Activated T-cell treated with anti-CD3 and anti-CD28 coated beads, Interleukin-2, amount 50 U/mL, for 1 hour (primary cell): ENCODE results near the gene RGS7.
"Not testable (repeated sequence)": the region's sequence is repeated elsewhere in the genome, so short reads cannot be mapped to it uniquely, and the experiment has no call there.

ENCODE experiments used
- DNase-seq: peaks from one replicate; pipeline ENCODE4 v3.0.0-alpha.2; 2020

Gene RGS7

GRCh38 chr1:241130881-241131280 lies 226.1 kb downstream of the RGS7 start:
- DNase-seq: no peak

GRCh38 chr1:241129207-241129960 lies 227.6 kb downstream of the RGS7 start:
- DNase-seq: no peak

GRCh38 chr1:241125286-241125685 lies 231.7 kb downstream of the RGS7 start:
- no peak for DNase-seq

GRCh38 chr1:241118049-241118448 lies 239.0 kb downstream of the RGS7 start:
- DNase-seq: no peak

GRCh38 chr1:241115784-241116183 lies 241.2 kb downstream of the RGS7 start:
- DNase-seq: no peak

GRCh38 chr1:241114699-241115233 lies 242.2 kb downstream of the RGS7 start:
- DNase-seq: no peak

GRCh38 chr1:241113557-241113956 lies 243.4 kb downstream of the RGS7 start:
- DNase-seq: no peak

GRCh38 chr1:241109039-241109438 lies 248.0 kb downstream of the RGS7 start:
- no peak for DNase-seq

- DNase-seq: no peak
Measured at GRCh38 chr1:241105147-241105546, 251.9 kb downstream of the RGS7 start.

GRCh38 chr1:241102664-241103063 lies 254.3 kb downstream of the RGS7 start:
- DNase-seq: no peak

- no peak for DNase-seq
Measured at GRCh38 chr1:241101622-241102021, 255.4 kb downstream of the RGS7 start.

GRCh38 chr1:241097479-241097878 lies 259.5 kb downstream of the RGS7 start:
- DNase-seq: no peak

GRCh38 chr1:241096982-241097381 lies 260.0 kb downstream of the RGS7 start:
- no peak for DNase-seq

- DNase-seq: no peak
Measured at GRCh38 chr1:241095847-241096246, 261.2 kb downstream of the RGS7 start.

- no peak for DNase-seq
Measured at GRCh38 chr1:241090798-241091197, 266.2 kb downstream of the RGS7 start.

GRCh38 chr1:241089066-241089465 lies 267.9 kb downstream of the RGS7 start:
- DNase-seq: not testable (repeated sequence)

- DNase-seq: not testable (repeated sequence)
Measured at GRCh38 chr1:241088075-241088474, 268.9 kb downstream of the RGS7 start.

GRCh38 chr1:241086686-241087085 lies 270.3 kb downstream of the RGS7 start:
- DNase-seq: no peak

GRCh38 chr1:241083285-241083684 lies 273.7 kb downstream of the RGS7 start:
- DNase-seq: no peak

GRCh38 chr1:241081473-241081872 lies 275.5 kb downstream of the RGS7 start:
- no peak for DNase-seq

- DNase-seq: no peak
Measured at GRCh38 chr1:241079459-241079858, 277.5 kb downstream of the RGS7 start.

- DNase-seq: no peak
Measured at GRCh38 chr1:241079047-241079446, 278.0 kb downstream of the RGS7 start.

GRCh38 chr1:241077386-241078147 lies 279.4 kb downstream of the RGS7 start:
- DNase-seq: no peak

GRCh38 chr1:241074507-241074906 lies 282.5 kb downstream of the RGS7 start:
- DNase-seq: no peak
